Ovary (tissue), 3 donors: ENCODE measurements around the gene GPR151.

Experiments used
- CTCF ChIP-seq, 3 donors: fragments of 450-650 bp in 2 of 3; fragments of 200-600 bp in 1 of 3; IDR thresholded peaks; one replicate each; pipeline versions ENCODE4 v1.5.1 to v1.8.0; 2016 to 2022; ENCODE audit warnings: antibody characterized with exemption in 3 of 3, mild to moderate bottlenecking in 1 of 3
- EP300 ChIP-seq: sonication (generic); formaldehyde crosslinking; IDR thresholded peaks from one replicate; pipeline ENCODE4 v1.6.1; 2017; ENCODE audit warnings: antibody characterized with exemption
- POLR2A ChIP-seq: fragments of 450-650 bp; IDR thresholded peaks from one replicate; pipeline ENCODE4 v1.6.1; 2017; ENCODE audit warnings: antibody characterized with exemption, mild to moderate bottlenecking, moderate library complexity
- donor health status: DM: no; HTN: no; CAD: no.

DNA sequence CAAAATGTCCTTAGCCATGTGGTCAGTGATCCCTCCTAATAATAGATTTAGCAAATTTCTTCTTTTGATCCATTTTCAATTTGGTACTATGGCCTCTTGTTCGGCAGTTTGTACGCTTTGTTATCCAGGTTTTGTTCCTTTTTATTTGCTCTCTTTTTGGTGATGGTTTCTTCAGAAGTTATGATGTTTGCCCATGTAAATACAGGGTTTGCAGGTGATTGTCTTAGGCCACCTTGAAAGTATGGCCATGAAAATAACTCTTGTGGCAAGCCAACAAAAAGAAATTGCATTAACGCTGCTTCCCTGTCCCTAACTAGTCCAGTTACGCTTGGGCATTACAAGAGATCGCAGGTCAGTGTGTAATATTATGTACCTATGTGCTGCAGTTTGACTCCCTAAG lies 8.6 kb downstream of the GPR151 start:
- TF ChIP-seq CTCF (IDR thresholded peaks at IDR 0.05) (no peak), EP300 (no peak), POLR2A (no peak)
